SU-DHL-6 (cell line): ENCODE results near the gene PBRM1.

Experiments used
- H2AFZ ChIP-seq: fragments of 200-600 bp; sonication (generic); 2 replicates; pipeline ENCODE4 v1.6.1; 2014; ENCODE audit warnings: low read depth, mild to moderate bottlenecking, moderate library complexity, mixed read lengths, antibody characterized with exemption, low read length; ENCODE audit not compliant: severe bottlenecking
- H3F3A ChIP-seq: fragments of 200-600 bp; shearing (Covaris generic); 2 replicates; pipeline ENCODE4 v1.6.0; 2016; ENCODE audit warnings: antibody characterized with exemption, mild to moderate bottlenecking; ENCODE audit not compliant: insufficient read depth
- H3K27ac ChIP-seq: fragments of 200-600 bp; sonication (generic); 2 replicates; pipeline ENCODE4 v1.5.1; 2016; ENCODE audit warnings: low read depth, mild to moderate bottlenecking, low read length, moderate library complexity, mixed read lengths
- H3K27me3 ChIP-seq: fragments of 200-600 bp; sonication (generic), shearing (Covaris generic); 2 replicates; pipeline ENCODE4 v1.6.0; 2014; ENCODE audit warnings: mild to moderate bottlenecking, low read length
- H3K36me3 ChIP-seq: fragments of 200-600 bp; sonication (generic); 2 replicates; pipeline ENCODE4 v1.6.1; 2014; ENCODE audit warnings: mild to moderate bottlenecking, low read length, mixed read lengths
- H3K4me2 ChIP-seq: fragments of 300-600, 200-600 bp; shearing (Covaris generic), sonication (generic); 2 replicates; pipeline ENCODE4 v1.6.0; 2014; ENCODE audit warnings: low read length, low read depth, mild to moderate bottlenecking; ENCODE audit not compliant: poor library complexity, severe bottlenecking
- H3K4me3 ChIP-seq: fragments of 200-600 bp; sonication (generic); 2 replicates; pipeline ENCODE4 v1.5.1; 2014; ENCODE audit warnings: antibody characterized with exemption, low read length, mild to moderate bottlenecking, mixed read lengths; ENCODE audit not compliant: insufficient read depth, poor library complexity, severe bottlenecking
- H3K79me2 ChIP-seq: fragments of 200-600 bp; sonication (generic); 2 replicates; pipeline ENCODE4 v1.6.1; 2014; ENCODE audit warnings: mild to moderate bottlenecking, low read length, moderate library complexity; ENCODE audit not compliant: insufficient read depth
- H3K9ac ChIP-seq: fragments of 200-600 bp; sonication (generic); 2 replicates; pipeline ENCODE4 v1.7.0; 2014; ENCODE audit warnings: mild to moderate bottlenecking, low read length
- H3K9me2 ChIP-seq: fragments of 200-600 bp; sonication (generic); replicated peaks from 2 replicates; pipeline ENCODE4 v1.6.1; 2014; ENCODE audit warnings: low read length; ENCODE audit not compliant: insufficient read depth
- H3K9me3 ChIP-seq: fragments of 200-600 bp; sonication (generic); 2 replicates; pipeline ENCODE4 v1.6.1; 2014; ENCODE audit warnings: low read length, mixed read lengths; ENCODE audit not compliant: insufficient read depth
- H4K20me1 ChIP-seq: fragments of 200-600 bp; sonication (generic); 2 replicates; pipeline ENCODE4 v1.6.1; 2014; ENCODE audit warnings: low read depth, mild to moderate bottlenecking, antibody characterized with exemption, low read length, moderate library complexity, mixed read lengths
- CTCF ChIP-seq: fragments of 200-600 bp; sonication (generic); IDR thresholded peaks from one replicate; pipeline ENCODE4 v1.5.1; 2017; ENCODE audit warnings: antibody characterized with exemption, mild to moderate bottlenecking, low read length, moderate library complexity; ENCODE audit not compliant: insufficient read depth, poor library complexity, severe bottlenecking
- EZH2phosphoT487 ChIP-seq: fragments of 200-600 bp; sonication (generic), shearing (Covaris generic); conservative IDR thresholded peaks from 2 replicates; pipeline ENCODE4 v1.6.1; 2018; ENCODE audit warnings: mild to moderate bottlenecking, antibody characterized with exemption, low read length, moderate library complexity, mixed read lengths

The PBRM1 gene

GRCh38 chr3:52535411-52536111 lies 150.2 kb downstream of the PBRM1 start:
- H2AFZ ChIP-seq: peak overlapping the region; percentile 50
- peak overlapping the region; percentile 76 for H3K9ac ChIP-seq
- peaks cover 67% of the 10 kb centered on the region for H3K79me2 ChIP-seq

DNA sequence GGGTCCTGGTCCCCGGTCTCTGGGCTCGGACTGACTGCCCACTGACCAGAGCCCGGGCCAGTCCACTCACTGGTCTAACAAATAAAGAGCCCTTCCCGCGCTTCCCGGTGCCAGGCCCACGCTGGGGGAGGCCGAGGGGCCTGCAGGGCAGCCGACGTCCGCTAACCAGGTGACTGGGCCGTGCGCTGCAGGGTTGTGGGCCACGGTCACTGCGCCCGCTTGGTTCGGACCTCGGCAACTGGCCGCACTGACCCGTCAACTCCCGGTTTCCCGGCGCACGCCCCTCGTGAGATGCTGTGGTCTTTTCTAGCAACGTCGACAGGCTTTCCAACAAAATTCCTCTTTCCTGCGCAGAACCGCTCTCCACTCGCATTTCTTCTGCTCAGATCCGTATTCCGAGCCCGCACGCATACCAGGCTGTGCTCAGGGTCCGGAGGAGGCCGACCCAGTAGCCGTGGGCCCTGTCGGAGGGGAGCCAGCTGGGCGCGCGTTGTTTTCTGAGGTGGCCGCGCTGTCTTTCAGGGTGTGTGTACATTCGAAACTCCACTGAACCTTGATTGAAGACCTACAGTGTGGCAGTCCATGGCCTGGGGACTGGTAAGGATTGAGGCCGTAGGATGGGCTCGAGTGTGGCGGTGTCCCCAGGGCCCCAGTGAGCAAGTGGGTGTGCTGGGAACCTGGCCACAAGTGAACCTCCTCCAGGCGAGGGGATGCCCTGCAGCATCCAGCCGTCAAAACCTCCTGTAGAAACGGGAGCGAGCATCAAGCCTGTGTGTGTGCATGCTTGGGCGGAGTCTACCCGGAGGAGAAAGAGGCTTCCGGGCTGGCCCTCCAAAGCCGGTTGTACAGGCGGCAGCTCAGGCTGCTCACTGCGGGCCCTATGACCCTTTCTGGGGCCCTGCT lies 151.2 kb downstream of the PBRM1 start:
- H3K9me3 ChIP-seq: no peaks in the 10 kb centered on the region
- H3K27me3 ChIP-seq: no peaks in the 10 kb centered on the region
- H4K20me1 ChIP-seq: peaks cover 9% of the 10 kb centered on the region; the same call in 1 of the 2 replicates
- H3K27ac ChIP-seq: peak overlapping the region; percentile 83
- TF ChIP-seq EZH2phosphoT487: no peak
- no peak for TF ChIP-seq CTCF
- H3K4me3 ChIP-seq: peak overlapping the region; percentile 59
- no peaks in the 10 kb centered on the region for H3K9me2 ChIP-seq
- H3K36me3 ChIP-seq: no peaks in the 10 kb centered on the region
- peaks cover 21% of the 10 kb centered on the region for H3F3A ChIP-seq
- peak overlapping the region; percentile 79 for H3K4me2 ChIP-seq
- peak overlapping the region; percentile 76 for H3K9ac ChIP-seq
- H2AFZ ChIP-seq: peak overlapping the region; percentile 25
- peaks cover 73% of the 10 kb centered on the region for H3K79me2 ChIP-seq

More at GRCh38 chr3:52535411-52536111, 150.2 kb downstream of the PBRM1 start:
- H3K4me2 ChIP-seq: peak overlapping the region; percentile 79
- H3K36me3 ChIP-seq: peaks cover 4% of the 10 kb centered on the region; the same call in 1 of the 2 replicates
- H3K9me3 ChIP-seq: no peaks in the 10 kb centered on the region
- peak overlapping the region; percentile 59 for H3K4me3 ChIP-seq
- no peaks in the 10 kb centered on the region for H3K9me2 ChIP-seq
- H3F3A ChIP-seq: peaks cover 28% of the 10 kb centered on the region
- no peaks in the 10 kb centered on the region for H3K27me3 ChIP-seq
- peak overlapping the region; percentile 83 for H3K27ac ChIP-seq
- TF ChIP-seq CTCF (no peak), EZH2phosphoT487 (no peak)
- peaks cover 9% of the 10 kb centered on the region; the same call in 1 of the 2 replicates for H4K20me1 ChIP-seq

- H3K9me3 ChIP-seq: no peaks in the 10 kb centered on the region
- peak within 1 kb of the TSS; percentile 93 for H3K4me2 ChIP-seq
- peak within 1 kb of the TSS; percentile 83 for H3K27ac ChIP-seq
- peak within 1 kb of the TSS; percentile 25 for H2AFZ ChIP-seq
- H3K27me3 ChIP-seq: no peaks in the 10 kb centered on the region
- peaks cover 9% of the 10 kb centered on the region; the same call in 1 of the 2 replicates for H4K20me1 ChIP-seq
- peak within 1 kb of the TSS; percentile 82 for H3K4me3 ChIP-seq
- H3K9ac ChIP-seq: peak within 1 kb of the TSS; percentile 93
- peaks cover 21% of the 10 kb centered on the region for H3F3A ChIP-seq
- no peaks in the 10 kb centered on the region for H3K36me3 ChIP-seq
- no peaks in the 10 kb centered on the region for H3K9me2 ChIP-seq
- H3K79me2 ChIP-seq: peaks cover 68% of the 10 kb centered on the region
- TF ChIP-seq CTCF: no peak
- TF ChIP-seq EZH2phosphoT487: no peak
Observed at GRCh38 chr3:52533623-52534280, 152.0 kb downstream of the PBRM1 start, which contains the start of gene NT5DC2. TSS of gene NT5DC2 (minus strand) at chr3:52533857. CDS start at chr3:52533737, 120 bp downstream.
